HG03442 (cell line): ENCODE measurements around the gene FRG2.
"Not testable (repeated sequence)": the region's sequence is repeated elsewhere in the genome, so short reads cannot be mapped to it uniquely, and the experiment has no call there.

ENCODE experiments used
- ATAC-seq: cut with Tn5 transposase; IDR thresholded peaks from one replicate; pipeline ENCODE4 v1.9.1; 2021; ENCODE audit warnings: mild to moderate bottlenecking, moderate library complexity; ENCODE audit not compliant: unreplicated experiment

FRG2 gene

GRCh38 chr4:190027156-190027555 lies at the start of gene FRG2:
FRG2 (minus strand) TSS chr4:190027256; CDS start chr4:190027204, 52 bp downstream.
- not testable (repeated sequence) for ATAC-seq

GRCh38 chr4:190068351-190068750 lies 41.3 kb upstream of the FRG2 start:
- not testable (repeated sequence) for ATAC-seq

GRCh38 chr4:190064805-190065204 lies 37.7 kb upstream of the FRG2 start:
- ATAC-seq: not testable (repeated sequence)

GRCh38 chr4:190064342-190064741 lies 37.3 kb upstream of the FRG2 start, which contains the start of gene DBET:
DBET (plus strand) TSS chr4:190064502.
- not testable (repeated sequence) for ATAC-seq

- ATAC-seq: not testable (repeated sequence)
Measured at GRCh38 chr4:190058997-190059396, 31.9 kb upstream of the FRG2 start.

GRCh38 chr4:190049378-190050239 lies 22.6 kb upstream of the FRG2 start:
- not testable (repeated sequence) for ATAC-seq

- ATAC-seq: peak; percentile 42
Measured at GRCh38 chr4:190047627-190048026, 20.6 kb upstream of the FRG2 start.

GRCh38 chr4:190040873-190041272 lies 13.8 kb upstream of the FRG2 start:
- ATAC-seq: not testable (repeated sequence)

- ATAC-seq: not testable (repeated sequence)
Measured at GRCh38 chr4:190037704-190038388, 10.8 kb upstream of the FRG2 start.

GRCh38 chr4:190031264-190031663 lies 4.2 kb upstream of the FRG2 start:
- not testable (repeated sequence) for ATAC-seq

- not testable (repeated sequence) for ATAC-seq
Measured at GRCh38 chr4:190022614-190023281, 4.3 kb downstream of the FRG2 start.

GRCh38 chr4:190021973-190022372 lies 5.1 kb downstream of the FRG2 start:
- not testable (repeated sequence) for ATAC-seq

GRCh38 chr4:190020790-190021717 lies 6.0 kb downstream of the FRG2 start:
- no peak for ATAC-seq

GRCh38 chr4:190019859-190020463 lies 7.1 kb downstream of the FRG2 start:
- not testable (repeated sequence) for ATAC-seq

- no peak for ATAC-seq
Measured at GRCh38 chr4:190019023-190019858, 7.8 kb downstream of the FRG2 start.

- ATAC-seq: no peak
Measured at GRCh38 chr4:190018201-190018920, 8.7 kb downstream of the FRG2 start.

- ATAC-seq: no peak
Measured at GRCh38 chr4:190017357-190018200, 9.5 kb downstream of the FRG2 start.
